Thyroid gland (tissue), 4 donors: ENCODE data around the gene HEPH. TPM values are rescaled to one million over a fixed set of nuclear protein-coding genes. Genes with fewer than 3 reads are reported as not detected.

Experiments used
- DNase-seq, 2 donors: peaks; one replicate each; pipeline ENCODE4 v3.0.0-alpha.2; 2019
- H3K27ac ChIP-seq, 3 donors: fragments of 200-600 bp; sonication (generic); 1 replicate in 2 of 3; 2 replicates in 1 of 3; pipeline ENCODE4 v1.5.1; 2016 to 2019; ENCODE audit warnings: mild to moderate bottlenecking in 1 of 3, moderate library complexity in 1 of 3
- H3K27me3 ChIP-seq: fragments of 200-600 bp; sonication (generic); one replicate; pipeline ENCODE4 v1.5.1; 2019
- H3K36me3 ChIP-seq, 2 donors: fragments of 200-600 bp; sonication (generic); one replicate each; pipeline ENCODE4 v1.5.1; 2016 to 2019
- H3K4me1 ChIP-seq, 2 donors: fragments of 200-600 bp; sonication (generic); one replicate each; pipeline ENCODE4 v1.5.1; 2017 to 2019
- H3K4me3 ChIP-seq, 3 donors: fragments of 200-600 bp; sonication (generic); replicated peaks in 1 of 3; 1 replicate in 2 of 3; 2 replicates in 1 of 3; pipeline ENCODE4 v1.5.1; 2016; ENCODE audit warnings: mild to moderate bottlenecking in 1 of 3
- H3K9me3 ChIP-seq: fragments of 200-600 bp; sonication (generic); one replicate; pipeline ENCODE4 v1.5.1; 2017
- CTCF ChIP-seq, 6 experiments: fragments of 200-600 bp in 3 of 6; fragments of 450-650 bp in 3 of 6; sonication (generic) in 3 of 6; IDR thresholded peaks; one replicate each; pipeline ENCODE4 v1.5.1; 2016 to 2019; ENCODE audit warnings: antibody characterized with exemption in 6 of 6, mild to moderate bottlenecking in 2 of 6, inconsistent platforms in 1 of 6, moderate library complexity in 1 of 6
- POLR2A ChIP-seq, 2 donors: fragments of 450-650 bp; IDR thresholded peaks; one replicate each; pipeline ENCODE4 v1.6.1; 2017; ENCODE audit warnings: antibody characterized with exemption in 2 of 2, mild to moderate bottlenecking in 2 of 2, moderate library complexity in 1 of 2
- WGBS, 2 donors: methylation state at CpG; one replicate each; pipeline ENCODE4 v1.1.5; 2017; 5-methylcytosine and 5-hydroxymethylcytosine counted together
- intact Hi-C: fragments of 100-400 bp; cut with DNase I; formaldehyde crosslinking; loops from one replicate; pipeline ENCODE4 v1.15.1; 2023
- total RNA-seq, 4 donors: library from RNA; depleted of rRNA; stranded (reverse); fragments of >200 nt; gene quantifications; one replicate each; pipeline ENCODE4 v1.2.3, GENCODE V29; 2016

HEPH gene
- total RNA-seq, 4 donors from 2014 or later = 6.7 to 11.9 (median 9.6) TPM

GRCh38 chrX:66144258-66144657 lies 19.8 kb upstream of the HEPH start:
- no peaks in the 10 kb centered on the region for H3K4me1 ChIP-seq
- no peak for TF ChIP-seq POLR2A (IDR thresholded peaks at IDR 0.05)
- TF ChIP-seq CTCF (IDR thresholded peaks at IDR 0.05) = no peak
- no peak overlapping the region for H3K4me3 ChIP-seq
- no peak overlapping the region for H3K27ac ChIP-seq
- 75 to 89% methylated on average over 1 to 2 of the region's 2 CpGs for WGBS, 2 donors
- no peaks in the 10 kb centered on the region for H3K9me3 ChIP-seq
- intact Hi-C loops = no loop called here
- no peaks in the 10 kb centered on the region for H3K27me3 ChIP-seq
- no peaks in the 10 kb centered on the region for H3K36me3 ChIP-seq
- DNase-seq = no peak

GRCh38 chrX:66149519-66149918 lies 14.5 kb upstream of the HEPH start:
- no peak for TF ChIP-seq CTCF (IDR thresholded peaks at IDR 0.05)
- no peak overlapping the region for H3K27ac ChIP-seq
- no peaks in the 10 kb centered on the region for H3K36me3 ChIP-seq
- 86 to 91% methylated on average over 1 of the region's 1 CpG for WGBS, 2 donors
- no peak for DNase-seq
- no peaks in the 10 kb centered on the region for H3K9me3 ChIP-seq
- H3K27me3 ChIP-seq = no peaks in the 10 kb centered on the region
- intact Hi-C loops = no loop called here
- H3K4me1 ChIP-seq = no peaks in the 10 kb centered on the region
- H3K4me3 ChIP-seq = no peak overlapping the region

GRCh38 chrX:66150163-66150562 lies 13.9 kb upstream of the HEPH start:
- no peak for TF ChIP-seq CTCF (IDR thresholded peaks at IDR 0.05)
- TF ChIP-seq POLR2A (IDR thresholded peaks at IDR 0.05) = no peak
- no peak for DNase-seq
- Histone ChIP-seq H3K9me3 (no peaks in the 10 kb centered on the region), H3K4me1 (no peaks in the 10 kb centered on the region), H3K27me3 (no peaks in the 10 kb centered on the region), H3K27ac (no peak overlapping the region), H3K36me3 (no peaks in the 10 kb centered on the region), H3K4me3 (no peak overlapping the region)
- intact Hi-C loops = no loop called here

GRCh38 chrX:66162331-66162822 lies 1.7 kb upstream of the HEPH start:
- 89 to 100% methylated on average over 1 to 2 of the region's 2 CpGs for WGBS, 2 donors
- TF ChIP-seq POLR2A (IDR thresholded peaks at IDR 0.05) = no peak
- no peak for TF ChIP-seq CTCF (IDR thresholded peaks at IDR 0.05)
- Histone ChIP-seq H3K9me3 (no peaks in the 10 kb centered on the region), H3K4me3 (no peak overlapping the region), H3K27me3 (no peaks in the 10 kb centered on the region), H3K27ac (no peak overlapping the region), H3K36me3 (no peaks in the 10 kb centered on the region), H3K4me1 (no peaks in the 10 kb centered on the region)
- DNase-seq = no peak
- intact Hi-C loops = no loop called here

- intact Hi-C loops = no loop called here
- H3K27ac ChIP-seq = no peak overlapping the region
- H3K4me3 ChIP-seq = no peak overlapping the region
- WGBS, 2 donors = 87 to 97% methylated on average over 1 of the region's 1 CpG
- no peak for TF ChIP-seq CTCF (IDR thresholded peaks at IDR 0.05)
- no peak for TF ChIP-seq POLR2A (IDR thresholded peaks at IDR 0.05)
- no peak for DNase-seq
- no peaks in the 10 kb centered on the region for H3K9me3 ChIP-seq
- no peaks in the 10 kb centered on the region for H3K36me3 ChIP-seq
- no peaks in the 10 kb centered on the region for H3K27me3 ChIP-seq
- H3K4me1 ChIP-seq = no peaks in the 10 kb centered on the region
These were observed 600 bp upstream of the HEPH start for GRCh38 chrX:66163447-66163846.
